ENCODE data around the gene FRS3. TPM values are rescaled to one million over a fixed set of nuclear protein-coding genes. Genes with fewer than 3 reads are reported as not detected.

Gene FRS3
- total RNA-seq (2022; extraction: Qiagen RNA extraction) = 2.2 to 3.1 TPM (median 2.8 TPM) in 5 replicates

GRCh38 chr6:41779788-41780550, at the start of gene FRS3:
Gene FRS3, minus strand, starts transcription at chr6:41779900. Its CDS starts 2,913 bp downstream, at chr6:41776987.

GRCh38 chr6:41787219-41787917, 7.7 kb upstream of the FRS3 start, which contains the start of gene TOMM6:
Gene TOMM6, plus strand, starts transcription at chr6:41787694. Its CDS starts 4 bp downstream, at chr6:41787698.

GRCh38 chr6:41780551-41781365, 1.1 kb upstream of the FRS3 start, which contains the start of gene PRICKLE4:
Gene PRICKLE4, plus strand, starts transcription at chr6:41780782. Its CDS starts 2,692 bp downstream, at chr6:41783474.

GRCh38 chr6:41747256-41748101, 32.2 kb downstream of the FRS3 start, which contains the start of gene PGC:
Gene PGC, minus strand, starts transcription at chr6:41747397. Its CDS starts 63 bp downstream, at chr6:41747334.

GRCh38 chr6:41735427-41736185, 44.1 kb downstream of the FRS3 start, which contains the start of gene TFEB:
Gene TFEB, minus strand, starts transcription at chr6:41735608. Its CDS starts 44,395 bp downstream, at chr6:41691213.

Other genes with a start within 250 kb of the FRS3 start
- 18.3 to 27.7 TPM (median 25.9 TPM) in 5 replicates for gene FOXP4, start 233.5 kb downstream of the FRS3 start, total RNA-seq (2022; extraction: Qiagen RNA extraction)
- 0.52 to 1.1 TPM (median 0.58 TPM) in 5 replicates for gene MDFI, start 141.4 kb downstream of the FRS3 start, total RNA-seq (2022; extraction: Qiagen RNA extraction)
- gene TFEB, start 44.3 kb downstream of the FRS3 start, total RNA-seq (2022; extraction: Qiagen RNA extraction) = 7.7 to 13.2 TPM (median 11.7 TPM) in 5 replicates
- gene PGC, start 32.5 kb downstream of the FRS3 start, total RNA-seq (2022; extraction: Qiagen RNA extraction) = 0.09 to 0.38 TPM (median 0.16 TPM) in 5 replicates
- gene PRICKLE4, start 882 bp upstream of the FRS3 start, total RNA-seq (2022; extraction: Qiagen RNA extraction) = 0.74 to 1.7 TPM (median 0.76 TPM) in 5 replicates
- 282 to 306 TPM (median 287 TPM) in 5 replicates for gene TOMM6, start 7.8 kb upstream of the FRS3 start, total RNA-seq (2022; extraction: Qiagen RNA extraction)
- gene USP49, start 115.5 kb upstream of the FRS3 start, total RNA-seq (2022; extraction: Qiagen RNA extraction) = 0.90 to 1.2 TPM (median 1.1 TPM) in 5 replicates
- gene MED20, start 141.2 kb upstream of the FRS3 start, total RNA-seq (2022; extraction: Qiagen RNA extraction) = 11.8 to 18.5 TPM (median 14.9 TPM) in 5 replicates
- gene BYSL, start 141.6 kb upstream of the FRS3 start, total RNA-seq (2022; extraction: Qiagen RNA extraction) = 37.0 to 47.6 TPM (median 39.2 TPM) in 5 replicates
- gene CCND3, start 161.9 kb upstream of the FRS3 start, total RNA-seq (2022; extraction: Qiagen RNA extraction) = 113 to 169 TPM (median 147 TPM) in 5 replicates

Measured in A549 treated with AZD2906 at 1 μM for 4 hours (cell line).